Neural cell (in vitro differentiated cells): ENCODE results near the gene GSK3B. TPM values are rescaled to one million over a fixed set of nuclear protein-coding genes. Genes with fewer than 3 reads are reported as not detected.

ENCODE experiments used
- H2AFZ ChIP-seq: fragments of 200-600, 300-800 bp; sonication (generic), shearing (Covaris generic); 2 replicates; pipeline ENCODE4 v1.6.0; 2014; ENCODE audit warnings: low read depth, mild to moderate bottlenecking, antibody characterized with exemption, low read length, moderate library complexity
- H3F3A ChIP-seq: fragments of 200-600 bp; shearing (Covaris generic); 2 replicates; pipeline ENCODE4 v1.6.1; 2016; ENCODE audit warnings: mild to moderate bottlenecking, moderate library complexity, mixed read lengths, antibody characterized with exemption, low read length; ENCODE audit not compliant: insufficient read depth, poor library complexity, severe bottlenecking
- H3K27ac ChIP-seq: fragments of 200-600, 300-800 bp; sonication (generic), shearing (Covaris generic); 2 replicates; pipeline ENCODE4 v1.5.1; 2014; ENCODE audit warnings: mild to moderate bottlenecking, low read length, moderate library complexity
- H3K27me3 ChIP-seq: fragments of 300-800, 200-600 bp; sonication (generic), shearing (Covaris generic); 2 replicates; pipeline ENCODE4 v1.6.0; 2014; ENCODE audit warnings: mild to moderate bottlenecking, low read depth, low read length, moderate library complexity; ENCODE audit not compliant: insufficient read depth
- H3K36me3 ChIP-seq: fragments of 300-800, 200-600 bp; sonication (generic), shearing (Covaris generic); 2 replicates; pipeline ENCODE4 v1.5.1; 2014; ENCODE audit warnings: mild to moderate bottlenecking, antibody characterized with exemption, low read length, moderate library complexity; ENCODE audit not compliant: insufficient read depth
- H3K4me2 ChIP-seq: fragments of 300-800, 200-600 bp; sonication (generic), shearing (Covaris generic); 2 replicates; pipeline ENCODE4 v1.6.0; 2014; ENCODE audit warnings: mild to moderate bottlenecking, low read length
- H3K4me3 ChIP-seq: fragments of 300-800, 200-600 bp; sonication (generic), shearing (Covaris generic); 2 replicates; pipeline ENCODE4 v1.5.1; 2014; ENCODE audit warnings: mild to moderate bottlenecking, low read length, moderate library complexity
- H3K79me2 ChIP-seq: fragments of 200-600 bp; shearing (Covaris generic); replicated peaks from 2 replicates; pipeline ENCODE4 v1.6.0; 2014; ENCODE audit warnings: mild to moderate bottlenecking, low read length, moderate library complexity; ENCODE audit not compliant: insufficient read depth
- H3K9ac ChIP-seq: fragments of 300-800, 200-600 bp; sonication (generic), shearing (Covaris generic); 2 replicates; pipeline ENCODE4 v1.6.1; 2016; ENCODE audit warnings: mild to moderate bottlenecking, low read length, mixed read lengths
- H3K9me2 ChIP-seq: fragments of 200-600 bp; shearing (Covaris generic); 2 replicates; pipeline ENCODE4 v1.6.1; 2016; ENCODE audit warnings: mild to moderate bottlenecking, low read length, mixed read lengths; ENCODE audit not compliant: insufficient read depth
- H3K9me3 ChIP-seq: fragments of 200-600, 300-800 bp; sonication (generic), shearing (Covaris generic); 2 replicates; pipeline ENCODE4 v1.6.1; 2016; ENCODE audit warnings: mild to moderate bottlenecking, mixed run types, low read length, moderate library complexity, mixed read lengths
- H4K20me1 ChIP-seq: fragments of 200-600 bp; shearing (Covaris generic); 2 replicates; pipeline ENCODE4 v1.6.1; 2016; ENCODE audit warnings: mild to moderate bottlenecking, mixed run types; ENCODE audit not compliant: insufficient read depth
- EP300 ChIP-seq: fragments of 450-650 bp; conservative IDR thresholded peaks from 2 replicates; pipeline ENCODE4 v1.6.1; 2014; ENCODE audit warnings: antibody characterized with exemption, mild to moderate bottlenecking, moderate library complexity; ENCODE audit not compliant: poor library complexity, severe bottlenecking
- EZH2 ChIP-seq: fragments of 200-600, 300-800 bp; shearing (Covaris generic), sonication (generic); IDR thresholded peaks from 2 replicates; pipeline ENCODE4 v1.6.1; 2014; ENCODE audit warnings: antibody characterized with exemption, low read length, borderline replicate concordance, mild to moderate bottlenecking; ENCODE audit not compliant: insufficient read depth, poor library complexity, severe bottlenecking
- MXI1 ChIP-seq: fragments of 450-650 bp; conservative IDR thresholded peaks from 2 replicates; pipeline ENCODE4 v1.6.1; 2014; ENCODE audit warnings: antibody characterized with exemption, mild to moderate bottlenecking; ENCODE audit not compliant: poor library complexity, severe bottlenecking
- POLR2AphosphoS5 ChIP-seq: IDR thresholded peaks from 2 replicates; pipeline ENCODE4 v1.6.1; 2012
- RAD21 ChIP-seq: fragments of 450-650 bp; conservative IDR thresholded peaks from 2 replicates; pipeline ENCODE4 v1.6.1; 2014; ENCODE audit warnings: antibody characterized with exemption, mild to moderate bottlenecking, moderate library complexity
- SMC3 ChIP-seq: fragments of 450-650 bp; conservative IDR thresholded peaks from 2 replicates; pipeline ENCODE4 v1.6.1; 2014; ENCODE audit warnings: antibody characterized with exemption, mild to moderate bottlenecking, moderate library complexity; ENCODE audit not compliant: poor library complexity
- TAF1 ChIP-seq: IDR thresholded peaks from 2 replicates; pipeline ENCODE4 v1.6.1; 2012; ENCODE audit warnings: low read depth
- polyA plus RNA-seq: library from polyadenylated mRNA; depleted of rRNA; stranded (reverse); fragments of >200 nt; gene quantifications from 2 replicates; pipeline ENCODE4 v1.2.3, GENCODE V29; 2014
- TF ChIP-seq, protein P1 (sequence below): fragments of 450-650 bp; IDR thresholded peaks from 2 replicates; pipeline ENCODE4 v1.5.1; 2014; ENCODE audit warnings: antibody characterized with exemption, mild to moderate bottlenecking, moderate library complexity; ENCODE audit not compliant: poor library complexity, severe bottlenecking
- TF ChIP-seq, protein P2 (sequence below): IDR thresholded peaks from 2 replicates; pipeline ENCODE4 v1.6.1; 2012; ENCODE audit warnings: borderline replicate concordance

Gene GSK3B
- polyA plus RNA-seq, 1 donor from 2014 or later, result 48.5 TPM

DNA sequence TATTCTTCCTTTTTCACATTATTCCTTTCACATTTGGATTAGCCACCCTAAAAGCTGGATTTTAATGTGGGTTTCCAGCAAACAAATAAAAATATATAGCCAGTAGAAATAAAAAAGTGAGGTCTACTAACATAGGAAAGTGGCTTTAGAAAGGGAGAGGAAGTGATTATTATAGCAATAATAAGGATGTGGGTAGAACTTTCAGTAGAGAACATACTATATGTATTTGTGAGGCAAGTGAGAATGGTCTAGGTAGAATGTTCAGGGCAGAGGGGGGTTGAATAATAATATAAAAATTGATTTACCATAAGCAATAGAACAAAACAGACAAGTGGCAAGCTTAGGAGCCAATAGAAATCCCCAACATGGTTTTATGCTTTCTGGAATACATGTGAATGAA lies 223.7 kb downstream of the GSK3B start:
- Histone ChIP-seq H3F3A (no peaks in the 10 kb centered on the region), H3K4me3 (no peak overlapping the region), H3K36me3 (peaks cover 8% of the 10 kb centered on the region), H3K9me2 (no peaks in the 10 kb centered on the region), H3K79me2 (no peaks in the 10 kb centered on the region), H3K9me3 (no peaks in the 10 kb centered on the region), H4K20me1 (no peaks in the 10 kb centered on the region), H3K4me2 (no peak overlapping the region), H3K9ac (no peak overlapping the region), H3K27me3 (no peaks in the 10 kb centered on the region), H2AFZ (no peak overlapping the region), H3K27ac (no peak overlapping the region)
- TF ChIP-seq TAF1, result no peak
- no peak for TF ChIP-seq POLR2AphosphoS5
- TF ChIP-seq EP300, result no peak
- TF ChIP-seq SMC3, result no peak
- no peak for TF ChIP-seq MXI1
- TF ChIP-seq EZH2, result no peak
- TF ChIP-seq, protein P1, sequence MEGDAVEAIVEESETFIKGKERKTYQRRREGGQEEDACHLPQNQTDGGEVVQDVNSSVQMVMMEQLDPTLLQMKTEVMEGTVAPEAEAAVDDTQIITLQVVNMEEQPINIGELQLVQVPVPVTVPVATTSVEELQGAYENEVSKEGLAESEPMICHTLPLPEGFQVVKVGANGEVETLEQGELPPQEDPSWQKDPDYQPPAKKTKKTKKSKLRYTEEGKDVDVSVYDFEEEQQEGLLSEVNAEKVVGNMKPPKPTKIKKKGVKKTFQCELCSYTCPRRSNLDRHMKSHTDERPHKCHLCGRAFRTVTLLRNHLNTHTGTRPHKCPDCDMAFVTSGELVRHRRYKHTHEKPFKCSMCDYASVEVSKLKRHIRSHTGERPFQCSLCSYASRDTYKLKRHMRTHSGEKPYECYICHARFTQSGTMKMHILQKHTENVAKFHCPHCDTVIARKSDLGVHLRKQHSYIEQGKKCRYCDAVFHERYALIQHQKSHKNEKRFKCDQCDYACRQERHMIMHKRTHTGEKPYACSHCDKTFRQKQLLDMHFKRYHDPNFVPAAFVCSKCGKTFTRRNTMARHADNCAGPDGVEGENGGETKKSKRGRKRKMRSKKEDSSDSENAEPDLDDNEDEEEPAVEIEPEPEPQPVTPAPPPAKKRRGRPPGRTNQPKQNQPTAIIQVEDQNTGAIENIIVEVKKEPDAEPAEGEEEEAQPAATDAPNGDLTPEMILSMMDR, result no peak
- TF ChIP-seq, protein P2, sequence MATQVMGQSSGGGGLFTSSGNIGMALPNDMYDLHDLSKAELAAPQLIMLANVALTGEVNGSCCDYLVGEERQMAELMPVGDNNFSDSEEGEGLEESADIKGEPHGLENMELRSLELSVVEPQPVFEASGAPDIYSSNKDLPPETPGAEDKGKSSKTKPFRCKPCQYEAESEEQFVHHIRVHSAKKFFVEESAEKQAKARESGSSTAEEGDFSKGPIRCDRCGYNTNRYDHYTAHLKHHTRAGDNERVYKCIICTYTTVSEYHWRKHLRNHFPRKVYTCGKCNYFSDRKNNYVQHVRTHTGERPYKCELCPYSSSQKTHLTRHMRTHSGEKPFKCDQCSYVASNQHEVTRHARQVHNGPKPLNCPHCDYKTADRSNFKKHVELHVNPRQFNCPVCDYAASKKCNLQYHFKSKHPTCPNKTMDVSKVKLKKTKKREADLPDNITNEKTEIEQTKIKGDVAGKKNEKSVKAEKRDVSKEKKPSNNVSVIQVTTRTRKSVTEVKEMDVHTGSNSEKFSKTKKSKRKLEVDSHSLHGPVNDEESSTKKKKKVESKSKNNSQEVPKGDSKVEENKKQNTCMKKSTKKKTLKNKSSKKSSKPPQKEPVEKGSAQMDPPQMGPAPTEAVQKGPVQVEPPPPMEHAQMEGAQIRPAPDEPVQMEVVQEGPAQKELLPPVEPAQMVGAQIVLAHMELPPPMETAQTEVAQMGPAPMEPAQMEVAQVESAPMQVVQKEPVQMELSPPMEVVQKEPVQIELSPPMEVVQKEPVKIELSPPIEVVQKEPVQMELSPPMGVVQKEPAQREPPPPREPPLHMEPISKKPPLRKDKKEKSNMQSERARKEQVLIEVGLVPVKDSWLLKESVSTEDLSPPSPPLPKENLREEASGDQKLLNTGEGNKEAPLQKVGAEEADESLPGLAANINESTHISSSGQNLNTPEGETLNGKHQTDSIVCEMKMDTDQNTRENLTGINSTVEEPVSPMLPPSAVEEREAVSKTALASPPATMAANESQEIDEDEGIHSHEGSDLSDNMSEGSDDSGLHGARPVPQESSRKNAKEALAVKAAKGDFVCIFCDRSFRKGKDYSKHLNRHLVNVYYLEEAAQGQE, result no peak
- TF ChIP-seq RAD21, result no peak

DNA sequence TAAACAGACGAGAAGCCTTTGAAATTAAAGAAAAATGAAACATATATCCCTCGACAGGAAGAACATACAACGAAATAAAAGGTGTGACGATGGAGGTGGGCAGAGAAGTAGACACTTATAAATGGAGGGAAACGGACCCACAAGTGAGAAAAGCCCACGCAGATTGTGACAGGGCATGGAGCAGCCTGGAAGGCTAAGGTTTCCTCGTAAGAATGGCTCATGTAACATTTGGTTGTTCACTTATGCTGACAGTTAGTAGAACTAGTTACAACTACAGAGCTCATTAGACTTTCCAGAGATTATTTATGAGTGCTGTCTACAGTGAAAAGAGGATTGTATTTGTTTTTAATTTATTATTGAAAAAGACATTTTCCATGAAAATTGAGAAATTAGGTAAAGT lies 229.8 kb downstream of the GSK3B start:
- H3K36me3 ChIP-seq, result peaks cover 23% of the 10 kb centered on the region
- no peaks in the 10 kb centered on the region for H3K79me2 ChIP-seq
- H3K4me2 ChIP-seq, result no peak overlapping the region
- no peak overlapping the region for H3K9ac ChIP-seq
- no peak overlapping the region for H3K4me3 ChIP-seq
- no peaks in the 10 kb centered on the region for H3K9me2 ChIP-seq
- no peaks in the 10 kb centered on the region for H3K27me3 ChIP-seq
- H3K27ac ChIP-seq, result no peak overlapping the region
- no peaks in the 10 kb centered on the region for H4K20me1 ChIP-seq
- no peaks in the 10 kb centered on the region for H3K9me3 ChIP-seq
- no peaks in the 10 kb centered on the region for H3F3A ChIP-seq
- TF ChIP-seq, protein P1, result no peak
- H2AFZ ChIP-seq, result no peak overlapping the region
